Measurements from ENCODE around the gene DSP. TPM values are rescaled to one million over a fixed set of nuclear protein-coding genes. Genes with fewer than 3 reads are reported as not detected.

The DSP gene
- total and polyA plus RNA-seq, 8 donors, result 12.0 to 125 (median 80.6) TPM

GRCh38 chr6:7535498-7535897, 6.0 kb upstream of the DSP start:
- intact Hi-C loops (cut with DNase I; ENCODE audit: low total_unique reads), result no loop called here
- no peak for DNase-seq
- 83 to 92% (median 90%) methylated on average over 5 of the region's 5 CpGs for WGBS, 5 donors
- H3K36me3 ChIP-seq, result no peaks in the 10 kb centered on the region
- no peak overlapping the region for H3K27ac ChIP-seq
- TF ChIP-seq EP300 (IDR thresholded peaks at IDR 0.05) (no peak), POLR2AphosphoS5 (IDR thresholded peaks at IDR 0.05) (no peak), POLR2A (IDR thresholded peaks at IDR 0.05) (no peak)
- TF ChIP-seq, protein P1, sequence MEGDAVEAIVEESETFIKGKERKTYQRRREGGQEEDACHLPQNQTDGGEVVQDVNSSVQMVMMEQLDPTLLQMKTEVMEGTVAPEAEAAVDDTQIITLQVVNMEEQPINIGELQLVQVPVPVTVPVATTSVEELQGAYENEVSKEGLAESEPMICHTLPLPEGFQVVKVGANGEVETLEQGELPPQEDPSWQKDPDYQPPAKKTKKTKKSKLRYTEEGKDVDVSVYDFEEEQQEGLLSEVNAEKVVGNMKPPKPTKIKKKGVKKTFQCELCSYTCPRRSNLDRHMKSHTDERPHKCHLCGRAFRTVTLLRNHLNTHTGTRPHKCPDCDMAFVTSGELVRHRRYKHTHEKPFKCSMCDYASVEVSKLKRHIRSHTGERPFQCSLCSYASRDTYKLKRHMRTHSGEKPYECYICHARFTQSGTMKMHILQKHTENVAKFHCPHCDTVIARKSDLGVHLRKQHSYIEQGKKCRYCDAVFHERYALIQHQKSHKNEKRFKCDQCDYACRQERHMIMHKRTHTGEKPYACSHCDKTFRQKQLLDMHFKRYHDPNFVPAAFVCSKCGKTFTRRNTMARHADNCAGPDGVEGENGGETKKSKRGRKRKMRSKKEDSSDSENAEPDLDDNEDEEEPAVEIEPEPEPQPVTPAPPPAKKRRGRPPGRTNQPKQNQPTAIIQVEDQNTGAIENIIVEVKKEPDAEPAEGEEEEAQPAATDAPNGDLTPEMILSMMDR (IDR thresholded peaks at IDR 0.05), result no peak
- peaks cover 0 to 12% (median 10%) of the 10 kb centered on the region in 4 donors for H3K4me1 ChIP-seq
- H3K9me3 ChIP-seq, result no peaks in the 10 kb centered on the region
- H3K4me3 ChIP-seq, result no peak overlapping the region
- H3K27me3 ChIP-seq, result peaks cover 0 to 53% (median 0%) of the 10 kb centered on the region in 3 donors

- H3K4me1 ChIP-seq, result peaks cover 16 to 27% (median 27%) of the 10 kb centered on the region in 4 donors
- DNase-seq, result no peak
- WGBS, 5 donors, result 59 to 66% (median 64%) methylated on average over 4 of the region's 4 CpGs
- H3K36me3 ChIP-seq, result no peaks in the 10 kb centered on the region
- H3K9me3 ChIP-seq, result no peaks in the 10 kb centered on the region
- H3K4me3 ChIP-seq, result no peak overlapping the region
- H3K27me3 ChIP-seq, result peaks cover 11 to 75% (median 17%) of the 10 kb centered on the region in 3 donors
- TF ChIP-seq, protein P1 (IDR thresholded peaks at IDR 0.05), result no peak
- TF ChIP-seq POLR2AphosphoS5 (IDR thresholded peaks at IDR 0.05) (no peak), EP300 (IDR thresholded peaks at IDR 0.05) (no peak), POLR2A (IDR thresholded peaks at IDR 0.05) (no peak)
- no peak overlapping the region for H3K27ac ChIP-seq
- intact Hi-C loops (cut with DNase I; ENCODE audit: low total_unique reads), result no loop called here
These were observed 3.8 kb upstream of the DSP start for GRCh38 chr6:7537565-7538174.

- WGBS, 5 donors, result 37 to 55% (median 46%) methylated on average over 5 of the region's 5 CpGs
- no peaks in the 10 kb centered on the region for H3K9me3 ChIP-seq
- no peak overlapping the region for H3K4me3 ChIP-seq
- no peak overlapping the region for H3K27ac ChIP-seq
- intact Hi-C loops (cut with DNase I; ENCODE audit: low total_unique reads), result no loop called here
- H3K4me1 ChIP-seq, result peaks cover 20 to 31% (median 27%) of the 10 kb centered on the region in 4 donors
- no peak for TF ChIP-seq POLR2AphosphoS5 (IDR thresholded peaks at IDR 0.05)
- peaks cover 11 to 80% (median 22%) of the 10 kb centered on the region in 3 donors for H3K27me3 ChIP-seq
- no peaks in the 10 kb centered on the region for H3K36me3 ChIP-seq
- DNase-seq, result no peak
These were observed 3.0 kb upstream of the DSP start for GRCh38 chr6:7538484-7538883.

- Histone ChIP-seq H3K36me3 (no peaks in the 10 kb centered on the region), H3K9me3 (no peaks in the 10 kb centered on the region), H3K27me3 (peaks cover 11 to 86% (median 22%) of the 10 kb centered on the region in 3 donors), H3K4me3 (peak overlapping the region; percentile 59 to 81 (median 61)), H3K27ac (peak overlapping the region; percentile 51 to 95 (median 86)), H3K4me1 (peaks cover 20 to 38% (median 29%) of the 10 kb centered on the region in 4 donors)
- DNase-seq, result peak; percentile 43 to 79
- intact Hi-C loops (cut with DNase I; ENCODE audit: low total_unique reads), result no loop called here
- 23 to 28% (median 27%) methylated on average over 17 of the region's 17 CpGs for WGBS, 5 donors
- no peak for TF ChIP-seq EP300 (IDR thresholded peaks at IDR 0.05)
These were observed 876 bp upstream of the DSP start for GRCh38 chr6:7540595-7540994.

GRCh38 chr6:7542065-7542873, 798 bp downstream of the DSP start:
- Histone ChIP-seq H3K4me1 (peaks cover 20 to 55% (median 32%) of the 10 kb centered on the region in 4 donors), H3K27me3 (peaks cover 11 to 79% (median 22%) of the 10 kb centered on the region in 3 donors), H3K9me3 (no peaks in the 10 kb centered on the region), H3K4me3 (peak overlapping the region; percentile 59 to 81 (median 61)), H3K36me3 (no peaks in the 10 kb centered on the region), H3K27ac (peak overlapping the region; percentile 81 to 95 (median 89))
- TF ChIP-seq POLR2AphosphoS5 (IDR thresholded peaks at IDR 0.05), result no peak
- TF ChIP-seq POLR2A (IDR thresholded peaks at IDR 0.05), result no peak
- TF ChIP-seq, protein P1 (IDR thresholded peaks at IDR 0.05), result no peak
- TF ChIP-seq EP300 (IDR thresholded peaks at IDR 0.05), result no peak
- 0 to 2% (median 1%) methylated on average over 36 to 80 of the region's 80 CpGs for WGBS, 5 donors
- DNase-seq, result peak; percentile 49 to 75
- intact Hi-C loops (cut with DNase I; ENCODE audit: low total_unique reads), result no loop called here

Measured in stomach (tissue), 9 donors.